ENCODE data around the gene AGER.
"Not testable (repeated sequence)": the region's sequence is repeated elsewhere in the genome, so short reads cannot be mapped to it uniquely, and the experiment has no call there.

The AGER gene

GRCh38 chr6:32185681-32186131 lies 1.7 kb upstream of the AGER start:
- DNase-seq: not testable (repeated sequence)

- DNase-seq: no peak
These were observed 470 bp downstream of the AGER start for GRCh38 chr6:32183483-32184083.

- DNase-seq: no peak
These were observed 1.0 kb downstream of the AGER start for GRCh38 chr6:32183030-32183429.

- DNase-seq: no peak
These were observed 1.5 kb downstream of the AGER start for GRCh38 chr6:32182555-32182981.

GRCh38 chr6:32181915-32182529 lies 2.0 kb downstream of the AGER start:
- DNase-seq: no peak

- no peak for DNase-seq
These were observed 2.8 kb downstream of the AGER start for GRCh38 chr6:32181148-32181702.

GRCh38 chr6:32179766-32180405 lies 4.2 kb downstream of the AGER start:
- no peak for DNase-seq

GRCh38 chr6:32178547-32179440 lies 5.3 kb downstream of the AGER start:
- no peak for DNase-seq

GRCh38 chr6:32177788-32178546 lies 6.1 kb downstream of the AGER start, which contains the start of gene RNF5:
Gene RNF5, plus strand, starts transcription at chr6:32178405. Its CDS starts 107 bp downstream, at chr6:32178512.
- no peak for DNase-seq

GRCh38 chr6:32177183-32177787 lies 6.8 kb downstream of the AGER start:
- no peak for DNase-seq

- no peak for DNase-seq
These were observed 7.4 kb downstream of the AGER start for GRCh38 chr6:32176476-32177182.

GRCh38 chr6:32175711-32176475 lies 8.2 kb downstream of the AGER start, which contains the start of gene AGPAT1:
Gene AGPAT1, minus strand, starts transcription at chr6:32176084. Its CDS starts 4,588 bp downstream, at chr6:32171496.
- peak; percentile 43 for DNase-seq

GRCh38 chr6:32175322-32175710 lies 8.7 kb downstream of the AGER start:
- no peak for DNase-seq

GRCh38 chr6:32174416-32174815 lies 9.6 kb downstream of the AGER start:
- DNase-seq: no peak

- DNase-seq: no peak
These were observed 10.9 kb downstream of the AGER start for GRCh38 chr6:32173051-32173727.

- DNase-seq: no peak
These were observed 12.8 kb downstream of the AGER start for GRCh38 chr6:32171234-32171633.

GRCh38 chr6:32170294-32170693 lies 13.8 kb downstream of the AGER start:
- no peak for DNase-seq

GRCh38 chr6:32168807-32169591 lies 15.1 kb downstream of the AGER start:
- DNase-seq: no peak

GRCh38 chr6:32168350-32168749 lies 15.7 kb downstream of the AGER start:
- no peak for DNase-seq

Measured in cortex of kidney (tissue), 1 donor.